Transverse colon (tissue), 4 donors: ENCODE measurements around the gene AHSA1. TPM values are rescaled to one million over a fixed set of nuclear protein-coding genes. Genes with fewer than 3 reads are reported as not detected.

Experiments
- DNase-seq: peaks from one replicate; pipeline ENCODE4 v3.0.0-alpha.2; 2019
- H3K27ac ChIP-seq, 4 donors: fragments of 200-600 bp; sonication (generic); 2 replicates each; pipeline ENCODE4 v1.5.1; 2016 to 2018; ENCODE audit warnings: inconsistent platforms in 4 of 4
- H3K27me3 ChIP-seq: fragments of 200-600 bp; sonication (generic); 2 replicates; pipeline ENCODE4 v1.5.1; 2017; ENCODE audit warnings: inconsistent platforms
- H3K36me3 ChIP-seq, 4 donors: fragments of 200-600 bp; sonication (generic); 2 replicates each; pipeline ENCODE4 v1.5.1; 2017 to 2019; ENCODE audit warnings: inconsistent platforms in 4 of 4
- H3K4me1 ChIP-seq, 4 donors: fragments of 200-600 bp; sonication (generic); 2 replicates each; pipeline ENCODE4 v1.5.1; 2017 to 2020; ENCODE audit warnings: inconsistent platforms in 4 of 4
- H3K4me3 ChIP-seq, 4 donors: fragments of 200-600 bp; sonication (generic); 1 replicate in 1 of 4; 2 replicates in 3 of 4; pipeline versions ENCODE4 v1.5.1 to v1.6.1; 2017 to 2019; ENCODE audit warnings: inconsistent platforms in 4 of 4
- H3K9me3 ChIP-seq, 2 donors: fragments of 200-600 bp; sonication (generic); 2 replicates each; pipeline ENCODE4 v1.5.1; 2017 to 2019; ENCODE audit warnings: inconsistent platforms in 2 of 2
- CTCF ChIP-seq, 5 experiments: fragments of 200-600 bp in 3 of 5; fragments of 450-650 bp in 2 of 5; sonication (generic) in 3 of 5; IDR thresholded peaks; 1 replicate in 2 of 5; 2 replicates in 3 of 5; pipeline ENCODE4 v1.5.1; 2016 to 2017; ENCODE audit warnings: antibody characterized with exemption in 5 of 5, inconsistent platforms in 3 of 5, mild to moderate bottlenecking in 2 of 5, moderate library complexity in 1 of 5
- EP300 ChIP-seq: sonication (generic); formaldehyde crosslinking; IDR thresholded peaks from one replicate; pipeline ENCODE4 v1.6.1; 2017; ENCODE audit warnings: antibody characterized with exemption, low read depth
- POLR2A ChIP-seq: fragments of 450-650 bp; IDR thresholded peaks from one replicate; pipeline ENCODE4 v1.6.1; 2016; ENCODE audit warnings: antibody characterized with exemption, mild to moderate bottlenecking, moderate library complexity
- POLR2AphosphoS5 ChIP-seq, 3 donors: sonication (generic); formaldehyde crosslinking; IDR thresholded peaks; one replicate each; pipeline ENCODE4 v1.6.1; 2016; ENCODE audit warnings: antibody characterized with exemption in 3 of 3
- WGBS, 2 donors: methylation state at CpG; one replicate each; pipeline ENCODE4 v1.1.5; 2018; ENCODE audit warnings: low coverage in 1 of 2; 5-methylcytosine and 5-hydroxymethylcytosine counted together
- in situ Hi-C, 4 donors: fragments of 200-750 bp; cut with MboI; loops; one replicate each; pipeline versions ENCODE4 v1.15.0 to v1.15.1; 2017; ENCODE audit warnings: low sequenced_read_pairs in 3 of 4, low pct_ligation_motif_present in 1 of 4, low pct_unique_long_range_greater_than_20kb in 1 of 4
- intact Hi-C: fragments of 100-400 bp; cut with DNase I; formaldehyde crosslinking; loops from one replicate; pipeline ENCODE4 v1.15.1; 2023; ENCODE audit warnings: low total_unique reads
- total RNA-seq, 4 donors: library from RNA; depleted of rRNA; stranded (reverse); fragments of >200 nt; gene quantifications; one replicate each; pipeline ENCODE4 v1.1.0, GENCODE V29; 2016

AHSA1 gene
- total RNA-seq, 4 donors from 2014 or later = 66.6 to 101 (median 87.5) TPM

GRCh38 chr14:77467801-77468200 is 9.9 kb downstream of the AHSA1 start:
- 79 to 92% methylated on average over 5 of the region's 5 CpGs for WGBS, 2 donors
- Histone ChIP-seq H3K4me3 (no peak overlapping the region), H3K36me3 (peaks cover 0 to 57% (median 27%) of the 10 kb centered on the region in 4 donors), H3K9me3 (no peaks in the 10 kb centered on the region), H3K27me3 (no peaks in the 10 kb centered on the region), H3K27ac (no peak overlapping the region), H3K4me1 (peaks cover 0 to 11% (median 0%) of the 10 kb centered on the region in 4 donors)
- DNase-seq = no peak
- in situ Hi-C loops (loop anchor here in 1 of 4 donors (10.0 kb wide), 1 partner anchor 77 kb away; no protein-coding TSS in a partner anchor), intact Hi-C loops (no loop called here)
- TF ChIP-seq EP300 (no peak), POLR2A (no peak), POLR2AphosphoS5 (IDR thresholded peaks at IDR 0.05) (no peak), CTCF (IDR thresholded peaks at IDR 0.05) (no peak)

- Histone ChIP-seq H3K9me3 (no peaks in the 10 kb centered on the region), H3K4me1 (peaks cover 0 to 11% (median 0%) of the 10 kb centered on the region in 4 donors), H3K27ac (peak overlapping the region in 2 of 4 donors; percentile 46 to 52), H3K36me3 (peaks cover 0 to 46% (median 21%) of the 10 kb centered on the region in 4 donors), H3K4me3 (no peak overlapping the region), H3K27me3 (no peaks in the 10 kb centered on the region)
- WGBS, 2 donors = 81% methylated on average over 14 of the region's 14 CpGs; no CpG with 5 or more reads in 1 of the 2 donors
- no peak for DNase-seq
- TF ChIP-seq POLR2A (no peak), POLR2AphosphoS5 (IDR thresholded peaks at IDR 0.05) (no peak), CTCF (IDR thresholded peaks at IDR 0.05) (no peak), EP300 (no peak)
- intact Hi-C loops (no loop called here), in situ Hi-C loops (loop anchor here in 1 of 4 donors (10.0 kb wide), 1 partner anchor 76 kb away; no protein-coding TSS in a partner anchor)
Observed at GRCh38 chr14:77469067-77469505, 11.2 kb downstream of the AHSA1 start.

GRCh38 chr14:77469539-77469938 is 11.6 kb downstream of the AHSA1 start:
- Histone ChIP-seq H3K27me3 (no peaks in the 10 kb centered on the region), H3K4me3 (no peak overlapping the region), H3K36me3 (peaks cover 0 to 42% (median 20%) of the 10 kb centered on the region in 4 donors), H3K4me1 (peaks cover 0 to 11% (median 0%) of the 10 kb centered on the region in 4 donors), H3K9me3 (no peaks in the 10 kb centered on the region), H3K27ac (peak overlapping the region; percentile 34 to 62 (median 49))
- in situ Hi-C loops = loop anchor here in 1 of 4 donors (10.0 kb wide), 1 partner anchor 75 kb away; no protein-coding TSS in a partner anchor
- no peak for DNase-seq
- no peak for TF ChIP-seq POLR2AphosphoS5 (IDR thresholded peaks at IDR 0.05)
- TF ChIP-seq POLR2A = no peak
- no peak for TF ChIP-seq EP300
- no peak for TF ChIP-seq CTCF (IDR thresholded peaks at IDR 0.05)
- WGBS, 2 donors = 86 to 88% methylated on average over 1 of the region's 1 CpG
- intact Hi-C loops = no loop called here

GRCh38 chr14:77470224-77470870 is 12.5 kb downstream of the AHSA1 start:
- intact Hi-C loops = no loop called here
- no peak overlapping the region for H3K4me3 ChIP-seq
- TF ChIP-seq POLR2AphosphoS5 (IDR thresholded peaks at IDR 0.05) (peak in 2 of 3 donors; percentile 5 to 55), CTCF (IDR thresholded peaks at IDR 0.05) (no peak), POLR2A (peak; percentile 13)
- peaks cover 0 to 11% (median 0%) of the 10 kb centered on the region in 4 donors for H3K4me1 ChIP-seq
- no peaks in the 10 kb centered on the region for H3K9me3 ChIP-seq
- in situ Hi-C loops = no loop called here
- WGBS, 2 donors = 37 to 55% methylated on average over 5 of the region's 5 CpGs
- peak; percentile 70 for DNase-seq
- peaks cover 0 to 34% (median 16%) of the 10 kb centered on the region in 4 donors for H3K36me3 ChIP-seq
- peak overlapping the region; percentile 34 to 62 (median 49) for H3K27ac ChIP-seq
- no peaks in the 10 kb centered on the region for H3K27me3 ChIP-seq
